ENCODE results near the gene MED6. TPM values are rescaled to one million over a fixed set of nuclear protein-coding genes. Genes with fewer than 3 reads are reported as not detected.
A peak's percentile ranks its signal among the peaks of the same experiment; 100 is the strongest.

Gene MED6
- total and polyA plus RNA-seq, 2 experiments from 2014 or later, result 49.2 to 49.6 TPM

- TF ChIP-seq ZNF462 (CRISPR knock-in tag; IDR thresholded peaks at IDR 0.05) (no peak), STAT1 (IDR thresholded peaks at IDR 0.05; ENCODE audit: unreplicated experiment) (no peak), EZH2 (IDR thresholded peaks at IDR 0.05; ENCODE audit: low read depth, unreplicated experiment) (no peak), JUNB (IDR thresholded peaks at IDR 0.05; ENCODE audit: unreplicated experiment) (no peak)
These were observed 45.4 kb upstream of the MED6 start (continued) for GRCh38 chr14:70645892-70646291.

- H3K79me2 ChIP-seq (replicated peaks; ENCODE audit: insufficient read depth), result peaks cover 81% of the 10 kb centered on the region
- no peak for DNase-seq (ENCODE audit: low spot score)
- peaks cover 65% of the 10 kb centered on the region for H3K4me1 Mint-ChIP-seq
- H3K4me3 ChIP-seq, result peak overlapping the region; percentile 93
- ATAC-seq, result no peak
- peaks cover 8% of the 10 kb centered on the region; the same call in 1 of the 2 replicates for H3K9me2 ChIP-seq (ENCODE audit: insufficient read depth)
- peaks cover 15% of the 10 kb centered on the region for H3K27me3 Mint-ChIP-seq (ENCODE audit: insufficient read depth, low read depth, poor library complexity)
- peaks cover 19% of the 10 kb centered on the region for H3F3A ChIP-seq (replicated peaks; ENCODE audit: low read depth)
- H3K4me2 ChIP-seq, result peak overlapping the region; percentile 90
- H3K36me3 ChIP-seq (ENCODE audit: insufficient read depth), result no peaks in the 10 kb centered on the region
- H2AFZ ChIP-seq, result no peak overlapping the region
- no peak overlapping the region for H3K27ac Mint-ChIP-seq
- H3K4me1 ChIP-seq (ENCODE audit: insufficient read depth), result peaks cover 67% of the 10 kb centered on the region
- H3K36me3 Mint-ChIP-seq (ENCODE audit: low read depth), result peaks cover 37% of the 10 kb centered on the region
- H3K27me3 ChIP-seq (ENCODE audit: insufficient read depth), result no peaks in the 10 kb centered on the region
- H3K9me3 Mint-ChIP-seq, result no peaks in the 10 kb centered on the region
- H3K27ac ChIP-seq (ENCODE audit: low read depth), result no peak overlapping the region
- H4K20me1 ChIP-seq (replicated peaks; ENCODE audit: insufficient read depth), result 0 out of 2 replicates have a peak, but pooled peaks cover 7% of the 10 kb centered on the region
- H3K4me3 Mint-ChIP-seq, result peak overlapping the region; percentile 86
- TF ChIP-seq STAT1 (IDR thresholded peaks at IDR 0.05; ENCODE audit: unreplicated experiment) (no peak), ETS1 (IDR thresholded peaks at IDR 0.05) (no peak), JUNB (IDR thresholded peaks at IDR 0.05; ENCODE audit: unreplicated experiment) (no peak), EZH2 (IDR thresholded peaks at IDR 0.05; ENCODE audit: low read depth, unreplicated experiment) (no peak), EZH2phosphoT487 (IDR thresholded peaks at IDR 0.05; ENCODE audit: unreplicated experiment) (no peak), ZNF331 (CRISPR knock-in tag; IDR thresholded peaks at IDR 0.05; ENCODE audit: low read depth) (no peak), CREB1 (CRISPR knock-in tag; IDR thresholded peaks at IDR 0.05; ENCODE audit: low read depth) (no peak), NANOG (IDR thresholded peaks at IDR 0.05; ENCODE audit: borderline replicate concordance) (no peak), ZNF114 (CRISPR knock-in tag; IDR thresholded peaks at IDR 0.05) (no peak), CTCF (conservative IDR thresholded peaks at IDR 0.05; ENCODE audit: low read depth in 2 of 2) (no peak), POLR2AphosphoS5 (IDR thresholded peaks at IDR 0.05; ENCODE audit: low read depth) (no peak)
These were observed 43.5 kb upstream of the MED6 start for GRCh38 chr14:70643967-70644366.

Measured in GM23338 (cell line).